Measurements from ENCODE around the gene CYP20A1.

The CYP20A1 gene

GRCh38 chr2:203344667-203345066, 105.8 kb downstream of the CYP20A1 start:
- no peak for DNase-seq (ENCODE audit: low read depth in 1 of 2, low spot score in 1 of 2)
- H3K27me3 ChIP-seq (ENCODE audit: insufficient read depth, poor library complexity, severe bottlenecking) = no peaks in the 10 kb centered on the region
- no peak for TF ChIP-seq SPI1 (IDR thresholded peaks at IDR 0.05; ENCODE audit: borderline replicate concordance, low read depth)
- no peak for TF ChIP-seq CTCF (IDR thresholded peaks at IDR 0.05; ENCODE audit: insufficient read depth, low read length)
- no peak for TF ChIP-seq GABPA (IDR thresholded peaks at IDR 0.05; ENCODE audit: low read depth)
- no peak for TF ChIP-seq REST (IDR thresholded peaks at IDR 0.05; ENCODE audit: insufficient replicate concordance, low read depth)
- TF ChIP-seq POLR2AphosphoS5 (IDR thresholded peaks at IDR 0.05; ENCODE audit: low read depth) = no peak
- no peak overlapping the region for H3K27ac ChIP-seq (replicated peaks)
- no peak overlapping the region for H3K4me3 ChIP-seq (replicated peaks; ENCODE audit: insufficient read depth, low read length)

- no peak overlapping the region for H3K27ac ChIP-seq (replicated peaks)
- H3K4me3 ChIP-seq (replicated peaks; ENCODE audit: insufficient read depth, low read length) = no peak overlapping the region
- H3K27me3 ChIP-seq (ENCODE audit: insufficient read depth, poor library complexity, severe bottlenecking) = no peaks in the 10 kb centered on the region
- DNase-seq (ENCODE audit: low read depth in 1 of 2, low spot score in 1 of 2) = no peak
- TF ChIP-seq REST (IDR thresholded peaks at IDR 0.05; ENCODE audit: insufficient replicate concordance, low read depth) (no peak), POLR2AphosphoS5 (IDR thresholded peaks at IDR 0.05; ENCODE audit: low read depth) (no peak), GABPA (IDR thresholded peaks at IDR 0.05; ENCODE audit: low read depth) (no peak), SPI1 (IDR thresholded peaks at IDR 0.05; ENCODE audit: borderline replicate concordance, low read depth) (no peak), CTCF (IDR thresholded peaks at IDR 0.05; ENCODE audit: insufficient read depth, low read length) (no peak)
These were observed 107.8 kb downstream of the CYP20A1 start for GRCh38 chr2:203346612-203347011.

- Histone ChIP-seq H3K27me3 (ENCODE audit: insufficient read depth, poor library complexity, severe bottlenecking) (no peaks in the 10 kb centered on the region), H3K4me3 (replicated peaks; ENCODE audit: insufficient read depth, low read length) (no peak overlapping the region), H3K27ac (replicated peaks) (no peak overlapping the region)
- TF ChIP-seq SPI1 (IDR thresholded peaks at IDR 0.05; ENCODE audit: borderline replicate concordance, low read depth) (no peak), GABPA (IDR thresholded peaks at IDR 0.05; ENCODE audit: low read depth) (no peak), POLR2AphosphoS5 (IDR thresholded peaks at IDR 0.05; ENCODE audit: low read depth) (no peak), REST (IDR thresholded peaks at IDR 0.05; ENCODE audit: insufficient replicate concordance, low read depth) (no peak), CTCF (IDR thresholded peaks at IDR 0.05; ENCODE audit: insufficient read depth, low read length) (no peak)
- DNase-seq (ENCODE audit: low read depth in 1 of 2, low spot score in 1 of 2) = no peak
These were observed 108.6 kb downstream of the CYP20A1 start for GRCh38 chr2:203347375-203347774.

Measured in HL-60 (cell line).